Measurements from ENCODE around the gene RADIL. TPM values are rescaled to one million over a fixed set of nuclear protein-coding genes. Genes with fewer than 3 reads are reported as not detected.

The RADIL gene
- total and polyA plus RNA-seq, 8 donors, result 1.2 to 21.6 (median 3.0) TPM; not detected in 1

DNA sequence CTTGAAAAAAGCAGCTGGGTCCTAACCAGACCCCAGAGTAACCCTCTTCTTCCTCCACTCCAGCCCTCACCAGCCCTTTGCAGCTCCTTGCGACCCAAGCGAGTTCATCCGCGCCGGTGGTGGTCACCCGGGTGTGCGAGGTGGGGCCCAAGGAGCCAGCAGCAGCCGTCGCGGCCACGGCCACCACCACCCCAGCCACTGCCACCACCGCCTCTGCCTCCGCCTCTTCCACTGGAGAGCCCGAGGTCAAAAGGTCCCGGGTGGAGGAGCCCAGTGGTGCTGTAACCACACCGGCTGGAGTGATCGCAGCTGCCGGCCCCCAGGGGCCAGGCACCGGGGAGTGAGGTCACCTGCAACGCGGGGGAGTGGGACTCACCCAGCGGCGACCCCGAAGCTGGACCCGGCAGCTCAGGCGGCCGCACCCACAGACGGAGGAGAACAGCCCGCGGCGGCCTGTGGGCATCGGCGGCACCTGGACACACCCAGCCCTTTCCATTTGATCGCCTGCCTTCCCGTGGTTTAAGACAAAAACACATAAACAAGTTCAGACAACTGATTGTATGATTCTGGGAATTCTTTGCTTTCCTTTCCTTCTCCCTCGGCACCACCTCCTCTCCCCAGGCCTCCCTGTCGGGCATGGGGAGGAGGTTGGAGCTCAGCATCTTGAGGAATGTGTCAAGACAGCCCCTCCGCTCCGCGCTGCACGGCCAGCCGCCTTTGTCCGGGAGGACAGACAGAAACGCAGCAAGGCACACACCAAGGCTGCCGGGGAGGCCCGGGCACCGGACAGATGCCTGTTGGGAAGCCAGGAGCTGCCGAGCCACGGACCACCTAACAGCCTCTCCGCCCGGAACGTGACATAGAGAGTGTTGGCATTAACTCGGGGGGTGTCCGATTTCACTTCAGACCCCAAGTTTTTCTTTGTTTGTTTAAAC, 121.1 kb downstream of the RADIL start:
- Histone ChIP-seq H3K27me3 (no peaks in the 10 kb centered on the region), H3K4me3 (no peak overlapping the region), H3K36me3 (peaks cover 64 to 98% (median 88%) of the 10 kb centered on the region in 4 donors), H3K9me3 (no peaks in the 10 kb centered on the region), H3K4me1 (peaks cover 0 to 13% (median 0%) of the 10 kb centered on the region in 4 donors), H3K27ac (no peak overlapping the region)
- DNase-seq, result no peak
- 85 to 95% (median 93%) methylated on average over 45 to 54 of the region's 54 CpGs for WGBS, 5 donors
- TF ChIP-seq POLR2AphosphoS5 (IDR thresholded peaks at IDR 0.05) (no peak), POLR2A (IDR thresholded peaks at IDR 0.05) (no peak), EP300 (IDR thresholded peaks at IDR 0.05) (no peak)
- TF ChIP-seq, protein P1, sequence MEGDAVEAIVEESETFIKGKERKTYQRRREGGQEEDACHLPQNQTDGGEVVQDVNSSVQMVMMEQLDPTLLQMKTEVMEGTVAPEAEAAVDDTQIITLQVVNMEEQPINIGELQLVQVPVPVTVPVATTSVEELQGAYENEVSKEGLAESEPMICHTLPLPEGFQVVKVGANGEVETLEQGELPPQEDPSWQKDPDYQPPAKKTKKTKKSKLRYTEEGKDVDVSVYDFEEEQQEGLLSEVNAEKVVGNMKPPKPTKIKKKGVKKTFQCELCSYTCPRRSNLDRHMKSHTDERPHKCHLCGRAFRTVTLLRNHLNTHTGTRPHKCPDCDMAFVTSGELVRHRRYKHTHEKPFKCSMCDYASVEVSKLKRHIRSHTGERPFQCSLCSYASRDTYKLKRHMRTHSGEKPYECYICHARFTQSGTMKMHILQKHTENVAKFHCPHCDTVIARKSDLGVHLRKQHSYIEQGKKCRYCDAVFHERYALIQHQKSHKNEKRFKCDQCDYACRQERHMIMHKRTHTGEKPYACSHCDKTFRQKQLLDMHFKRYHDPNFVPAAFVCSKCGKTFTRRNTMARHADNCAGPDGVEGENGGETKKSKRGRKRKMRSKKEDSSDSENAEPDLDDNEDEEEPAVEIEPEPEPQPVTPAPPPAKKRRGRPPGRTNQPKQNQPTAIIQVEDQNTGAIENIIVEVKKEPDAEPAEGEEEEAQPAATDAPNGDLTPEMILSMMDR (IDR thresholded peaks at IDR 0.05), result no peak
- intact Hi-C loops (cut with DNase I; ENCODE audit: low total_unique reads), result no loop called here

DNA sequence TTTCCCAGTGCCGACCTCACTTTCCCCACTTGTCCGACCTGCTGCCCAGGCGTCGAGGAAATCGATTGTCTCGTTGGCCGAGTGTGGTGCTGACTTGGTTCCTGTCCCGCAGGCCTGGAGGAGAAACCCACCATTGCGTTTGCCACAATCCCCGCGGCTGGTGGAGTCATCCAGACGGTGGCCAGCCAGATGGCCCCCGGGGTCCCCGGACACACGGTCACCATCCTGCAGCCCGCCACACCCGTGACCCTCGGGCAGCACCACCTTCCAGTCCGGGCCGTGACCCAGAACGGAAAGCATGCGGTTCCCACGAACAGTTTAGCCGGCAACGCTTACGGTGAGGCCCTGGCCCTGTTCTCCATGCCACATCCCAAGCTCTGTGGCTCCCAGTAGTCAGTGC, 122.6 kb downstream of the RADIL start:
- H3K27me3 ChIP-seq, result no peaks in the 10 kb centered on the region
- peaks cover 0 to 5% (median 0%) of the 10 kb centered on the region in 4 donors for H3K4me1 ChIP-seq
- WGBS, 5 donors, result 94 to 98% (median 96%) methylated on average over 9 to 26 of the region's 26 CpGs
- TF ChIP-seq POLR2AphosphoS5 (IDR thresholded peaks at IDR 0.05), result no peak
- TF ChIP-seq, protein P1 (IDR thresholded peaks at IDR 0.05), result no peak
- no peak for TF ChIP-seq EP300 (IDR thresholded peaks at IDR 0.05)
- TF ChIP-seq POLR2A (IDR thresholded peaks at IDR 0.05), result no peak
- no peak for DNase-seq
- peaks cover 76 to 100% (median 94%) of the 10 kb centered on the region in 4 donors for H3K36me3 ChIP-seq
- H3K4me3 ChIP-seq, result no peak overlapping the region
- intact Hi-C loops (cut with DNase I; ENCODE audit: low total_unique reads), result no loop called here
- H3K27ac ChIP-seq, result no peak overlapping the region
- H3K9me3 ChIP-seq, result no peaks in the 10 kb centered on the region

DNA sequence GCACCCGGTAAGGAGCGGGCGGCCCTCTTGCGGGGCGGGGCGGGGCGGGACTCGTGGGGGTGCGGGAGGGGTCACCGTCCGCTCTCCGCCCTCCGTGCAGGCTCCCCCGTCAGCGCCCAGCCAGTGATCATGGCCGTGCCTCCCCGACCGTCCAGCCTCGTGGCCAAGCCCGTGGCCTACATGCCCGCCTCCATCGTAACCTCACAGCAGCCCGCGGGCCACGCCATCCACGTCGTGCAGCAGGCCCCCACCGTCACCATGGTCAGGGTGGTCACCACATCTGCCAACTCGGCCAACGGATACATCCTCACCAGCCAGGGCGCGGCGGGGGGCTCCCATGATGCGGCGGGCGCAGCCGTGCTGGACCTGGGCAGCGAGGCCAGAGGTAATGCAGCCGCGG, 124.3 kb downstream of the RADIL start:
- Histone ChIP-seq H3K9me3 (no peaks in the 10 kb centered on the region), H3K4me3 (no peak overlapping the region), H3K4me1 (peaks cover under 1 to 5% (median 2%) of the 10 kb centered on the region in 4 donors), H3K27me3 (no peaks in the 10 kb centered on the region), H3K27ac (no peak overlapping the region), H3K36me3 (peaks cover 93 to 100% (median 100%) of the 10 kb centered on the region in 4 donors)
- no peak for DNase-seq
- no peak for TF ChIP-seq POLR2A (IDR thresholded peaks at IDR 0.05)
- no peak for TF ChIP-seq EP300 (IDR thresholded peaks at IDR 0.05)
- TF ChIP-seq, protein P1 (IDR thresholded peaks at IDR 0.05), result no peak
- no peak for TF ChIP-seq POLR2AphosphoS5 (IDR thresholded peaks at IDR 0.05)
- intact Hi-C loops (cut with DNase I; ENCODE audit: low total_unique reads), result no loop called here
- WGBS, 5 donors, result 95 to 98% (median 96%) methylated on average over 23 to 40 of the region's 40 CpGs

DNA sequence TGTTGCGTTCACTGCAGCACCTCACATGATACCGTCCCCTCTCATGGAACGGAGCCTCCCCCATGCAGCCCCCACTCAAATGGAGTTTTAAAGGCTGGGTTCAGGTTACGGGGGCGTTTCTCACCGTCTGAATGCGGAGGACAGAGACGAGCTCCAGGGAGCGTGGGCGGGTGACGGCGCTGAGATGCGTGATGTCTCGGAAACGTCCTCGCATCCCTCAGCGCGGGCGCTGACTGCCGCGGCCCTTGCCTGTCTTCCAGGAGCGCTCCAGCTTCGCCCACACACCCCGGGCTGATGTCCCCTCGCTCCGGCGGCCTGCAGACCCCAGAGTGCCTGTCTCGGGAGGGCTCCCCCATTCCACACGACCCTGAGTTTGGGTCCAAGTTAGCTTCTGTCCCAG, 124.7 kb downstream of the RADIL start:
- Histone ChIP-seq H3K27me3 (no peaks in the 10 kb centered on the region), H3K27ac (no peak overlapping the region), H3K9me3 (no peaks in the 10 kb centered on the region), H3K36me3 (peaks cover 90 to 98% (median 96%) of the 10 kb centered on the region in 4 donors), H3K4me3 (no peak overlapping the region), H3K4me1 (peaks cover 4 to 9% (median 6%) of the 10 kb centered on the region in 4 donors)
- no peak for DNase-seq
- intact Hi-C loops (cut with DNase I; ENCODE audit: low total_unique reads), result no loop called here
- TF ChIP-seq POLR2AphosphoS5 (IDR thresholded peaks at IDR 0.05) (no peak), EP300 (IDR thresholded peaks at IDR 0.05) (no peak), POLR2A (IDR thresholded peaks at IDR 0.05) (no peak)
- TF ChIP-seq, protein P1 (IDR thresholded peaks at IDR 0.05), result no peak
- WGBS, 5 donors, result 93 to 97% (median 95%) methylated on average over 28 to 29 of the region's 29 CpGs

Data from stomach (tissue), 9 donors.